ENCODE measurements around the gene KDR.

DNA sequence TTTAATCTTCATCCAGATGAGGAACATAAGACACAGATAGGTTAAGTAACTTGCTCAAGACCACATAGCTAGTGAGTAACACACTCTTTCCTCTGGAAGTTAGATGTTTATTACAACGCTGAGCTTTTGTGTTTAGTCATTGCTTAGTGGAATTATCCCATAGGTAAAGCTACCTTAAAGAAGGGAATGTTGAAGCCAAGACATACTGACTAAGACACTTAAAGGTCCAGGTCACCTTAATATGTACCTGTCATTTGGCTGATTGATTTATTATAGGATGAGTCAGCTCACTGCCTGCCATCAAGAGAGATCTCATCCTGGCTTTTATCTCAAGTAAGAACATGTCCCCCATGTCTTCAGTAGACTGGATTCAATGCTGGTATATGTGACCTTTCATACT is 53.4 kb downstream of the KDR start:
- TF ChIP-seq, protein P1, sequence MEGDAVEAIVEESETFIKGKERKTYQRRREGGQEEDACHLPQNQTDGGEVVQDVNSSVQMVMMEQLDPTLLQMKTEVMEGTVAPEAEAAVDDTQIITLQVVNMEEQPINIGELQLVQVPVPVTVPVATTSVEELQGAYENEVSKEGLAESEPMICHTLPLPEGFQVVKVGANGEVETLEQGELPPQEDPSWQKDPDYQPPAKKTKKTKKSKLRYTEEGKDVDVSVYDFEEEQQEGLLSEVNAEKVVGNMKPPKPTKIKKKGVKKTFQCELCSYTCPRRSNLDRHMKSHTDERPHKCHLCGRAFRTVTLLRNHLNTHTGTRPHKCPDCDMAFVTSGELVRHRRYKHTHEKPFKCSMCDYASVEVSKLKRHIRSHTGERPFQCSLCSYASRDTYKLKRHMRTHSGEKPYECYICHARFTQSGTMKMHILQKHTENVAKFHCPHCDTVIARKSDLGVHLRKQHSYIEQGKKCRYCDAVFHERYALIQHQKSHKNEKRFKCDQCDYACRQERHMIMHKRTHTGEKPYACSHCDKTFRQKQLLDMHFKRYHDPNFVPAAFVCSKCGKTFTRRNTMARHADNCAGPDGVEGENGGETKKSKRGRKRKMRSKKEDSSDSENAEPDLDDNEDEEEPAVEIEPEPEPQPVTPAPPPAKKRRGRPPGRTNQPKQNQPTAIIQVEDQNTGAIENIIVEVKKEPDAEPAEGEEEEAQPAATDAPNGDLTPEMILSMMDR (IDR thresholded peaks at IDR 0.05), result no peak
- TF ChIP-seq POLR2A (IDR thresholded peaks at IDR 0.05), result no peak
